HPDE6-E6E7 (cell line): ENCODE data around the gene AKR1B1.
A peak's percentile ranks its signal among the peaks of the same experiment; 100 is the strongest.
"Not testable (repeated sequence)": the region's sequence is repeated elsewhere in the genome, so short reads cannot be mapped to it uniquely, and the experiment has no call there.

Source experiments
- DNase-seq: peaks from one replicate; pipeline ENCODE4 v3.0.0; 2011; ENCODE audit warnings: missing footprints; ENCODE audit errors: extremely low spot score

The AKR1B1 gene

DNA sequence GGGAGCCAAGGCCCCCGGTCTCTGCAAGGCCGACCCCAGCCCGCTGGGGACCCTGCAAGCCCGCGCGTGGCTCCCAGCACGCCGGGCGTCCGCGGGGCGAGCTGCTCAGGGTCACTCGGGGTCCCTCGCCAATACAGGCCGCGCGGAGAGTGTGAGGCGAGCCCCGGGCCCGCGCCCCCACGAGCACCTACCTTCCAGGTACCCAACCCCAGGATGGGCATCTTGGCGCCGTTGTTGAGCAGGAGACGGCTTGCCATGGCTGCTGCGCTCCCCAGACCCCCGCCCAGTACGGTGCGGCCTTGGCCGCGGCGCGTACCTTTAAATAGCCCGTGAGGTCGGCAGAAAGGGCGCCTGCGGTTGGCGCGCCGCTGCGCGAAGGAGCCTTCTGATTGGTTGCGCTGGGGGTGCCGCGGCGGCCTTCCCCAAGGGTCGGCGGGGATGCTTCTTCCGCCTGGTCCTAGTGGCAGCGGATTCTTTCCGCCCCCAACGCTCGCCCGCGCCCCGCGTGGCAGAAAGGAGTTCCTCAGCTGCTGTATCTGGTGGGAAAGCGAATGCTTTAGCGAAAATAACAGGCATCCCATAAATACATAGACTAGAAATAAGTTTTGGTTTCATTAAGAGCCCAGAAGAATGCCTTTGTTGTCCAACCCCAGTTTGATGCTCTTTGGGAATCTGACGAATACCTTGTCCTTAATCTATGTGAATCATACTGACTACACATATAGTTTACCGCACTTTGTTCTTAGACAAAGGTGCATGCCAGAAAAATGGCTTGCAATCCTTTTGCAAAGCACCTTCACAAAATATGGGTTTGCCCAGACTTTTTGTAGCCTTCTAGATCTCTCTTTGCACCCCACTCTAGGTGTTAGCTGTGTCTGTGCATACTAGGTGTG is at the start of gene AKR1B1:
Gene AKR1B1, minus strand, starts transcription at position 295 of the 893 bp plus-strand sequence. Its CDS starts 38 bp downstream, at position 257.
- peak; percentile 87 for DNase-seq

DNA sequence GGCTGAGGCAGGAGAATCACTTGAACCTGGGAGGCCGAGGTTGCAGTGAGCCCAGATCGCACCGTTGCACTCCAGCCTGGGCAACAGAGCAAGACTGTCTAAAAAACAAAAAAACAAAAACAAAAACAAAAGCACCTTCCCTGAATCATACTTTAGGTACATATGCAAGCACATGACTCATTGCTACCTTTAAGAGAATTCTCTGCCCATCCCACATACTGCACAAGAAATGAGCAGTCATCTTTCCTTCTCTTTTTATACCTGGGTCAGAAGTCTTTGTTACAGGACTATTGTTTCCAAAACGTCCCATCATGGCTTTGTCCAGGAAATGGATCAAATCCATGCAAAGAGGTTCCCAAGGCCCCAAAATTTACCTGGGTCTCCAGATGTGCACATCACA is 47.0 kb upstream of the AKR1B1 start:
- DNase-seq = peak; percentile 59

DNA sequence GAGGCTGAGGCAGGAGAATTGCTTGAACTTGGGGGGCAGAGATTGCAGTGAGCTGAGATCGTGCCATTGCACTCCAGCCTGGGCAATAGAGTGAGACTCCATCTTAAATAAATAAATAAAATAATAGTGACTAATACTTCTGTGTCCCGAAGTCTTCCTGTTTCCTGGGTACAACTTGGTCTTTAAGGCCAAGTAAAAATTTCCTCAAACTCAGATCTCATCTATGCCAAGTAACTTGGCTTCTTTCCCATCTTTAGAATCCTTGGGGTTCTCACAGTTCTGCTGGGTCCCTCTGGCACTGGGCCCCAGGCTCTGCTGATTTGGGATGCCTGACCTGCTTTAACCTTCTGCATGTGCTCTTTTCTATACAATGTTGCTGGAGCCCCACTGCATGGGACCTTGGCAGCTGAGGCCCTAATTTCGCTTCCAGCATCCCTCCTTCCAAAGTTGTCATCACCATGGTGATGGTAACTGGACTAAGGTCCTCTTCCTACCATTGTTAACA is 45.8 kb upstream of the AKR1B1 start:
- no peak for DNase-seq

DNA sequence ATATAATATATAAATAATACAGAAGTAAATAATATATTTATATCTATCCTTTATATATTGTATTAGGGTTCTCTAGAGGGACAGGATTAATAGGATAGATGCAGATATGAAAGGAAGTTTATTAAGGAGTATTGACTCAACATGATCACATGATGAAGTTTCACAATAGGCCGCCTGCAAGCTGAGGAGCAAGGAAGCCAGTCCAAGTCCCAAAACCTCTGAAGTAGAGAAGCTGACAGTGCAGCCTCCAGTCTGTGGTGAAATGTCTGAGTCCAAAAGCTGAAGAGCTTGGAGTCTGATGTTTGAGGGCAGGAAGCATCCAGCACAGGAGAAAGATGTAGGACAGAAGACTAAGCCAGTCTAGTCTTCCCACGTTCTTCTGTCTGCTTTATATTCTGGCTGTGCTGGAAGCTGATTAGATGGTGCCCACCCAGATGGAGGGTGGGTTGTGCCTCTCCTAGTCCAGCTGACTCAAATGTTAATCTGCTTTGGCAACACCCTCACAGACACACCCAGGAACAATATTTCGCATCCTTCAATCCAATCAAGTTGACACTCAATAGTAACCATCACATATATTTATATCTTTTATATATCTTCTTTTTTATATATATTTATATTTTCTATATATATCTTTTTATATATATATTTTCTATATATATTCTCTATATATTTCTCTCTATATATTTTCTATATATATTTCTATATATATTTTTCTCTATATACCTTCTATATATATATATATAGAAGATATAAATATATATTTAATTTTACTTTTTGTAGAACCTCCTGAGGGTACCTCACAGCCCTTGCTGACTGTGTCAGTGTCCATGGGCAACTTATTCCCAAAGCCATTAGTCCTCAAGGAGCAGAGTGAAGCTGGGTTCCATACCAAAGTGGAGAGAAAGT is 43.8 kb upstream of the AKR1B1 start:
- DNase-seq = no peak

DNA sequence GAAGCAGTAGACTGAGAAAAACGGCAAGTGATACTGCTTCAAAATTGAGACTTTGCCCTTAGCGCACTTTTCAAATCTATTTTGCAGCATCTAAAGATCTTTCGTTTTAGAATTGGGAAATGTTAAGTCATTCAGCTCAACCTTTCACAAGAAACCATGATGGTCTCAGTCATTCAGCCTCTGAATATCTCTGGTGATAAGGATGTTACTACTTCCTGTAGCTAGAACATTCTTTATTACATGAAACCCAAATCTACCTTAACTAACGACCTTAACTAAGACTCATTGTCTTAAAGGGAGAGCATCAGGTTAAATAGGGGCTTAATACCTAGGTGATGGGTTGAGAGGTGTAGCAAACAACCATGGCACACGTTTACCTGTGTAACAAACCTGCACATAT is 42.1 kb upstream of the AKR1B1 start:
- no peak for DNase-seq

DNA sequence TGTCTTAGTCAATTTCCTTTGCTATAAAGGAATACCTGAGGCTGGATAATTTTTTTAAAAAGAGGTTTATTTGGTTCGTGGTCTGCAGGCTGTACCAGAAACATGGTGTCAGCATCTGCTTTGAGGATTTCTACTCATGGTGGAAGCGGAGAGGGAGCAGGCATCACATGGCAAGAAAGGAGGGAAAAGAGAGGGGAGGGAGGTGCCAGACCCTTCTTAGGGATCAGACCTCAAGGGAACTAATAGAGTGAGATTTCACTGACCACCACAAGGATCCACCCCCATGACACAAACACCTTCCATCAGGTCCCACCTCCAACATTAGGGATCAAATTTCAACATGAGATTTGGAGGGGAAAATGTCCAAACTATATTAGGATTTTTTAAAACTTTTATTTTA is 41.5 kb upstream of the AKR1B1 start:
- DNase-seq = no peak

DNA sequence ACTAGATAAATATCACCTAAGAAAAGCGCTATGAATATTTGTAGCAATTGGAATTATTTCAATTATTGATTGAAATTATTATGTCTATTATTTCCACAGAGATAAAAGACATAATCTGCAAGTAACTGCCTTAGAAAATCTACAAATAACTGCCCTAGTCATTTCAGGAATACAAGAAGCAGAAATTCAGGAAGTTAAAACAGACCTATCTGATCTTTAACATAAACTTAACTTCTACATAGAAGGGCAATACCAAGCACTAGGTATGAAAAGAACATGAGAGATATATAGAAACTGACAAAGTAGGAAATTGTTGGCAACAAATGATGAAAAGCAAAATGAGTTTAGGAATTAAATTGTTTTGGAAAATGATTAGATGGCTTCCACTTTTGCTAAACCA is 36.6 kb upstream of the AKR1B1 start:
- DNase-seq = no peak

DNA sequence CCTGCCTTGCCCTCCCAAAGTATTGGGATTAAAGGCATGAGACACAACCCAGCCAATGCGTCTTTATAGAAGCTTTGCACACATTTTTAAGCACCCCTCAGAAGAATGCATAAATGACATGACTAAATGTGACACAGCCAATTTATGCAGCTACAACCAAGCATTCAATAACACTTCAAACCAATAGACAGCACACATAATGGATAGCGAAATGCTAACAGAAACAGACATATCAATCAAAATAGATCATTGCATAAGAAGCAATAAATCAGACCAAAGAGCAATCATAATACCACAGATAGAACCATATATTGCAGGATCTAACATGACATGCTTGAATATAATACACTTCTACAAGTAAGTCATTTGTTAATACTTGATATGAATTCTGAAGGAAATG is 34.2 kb upstream of the AKR1B1 start:
- no peak for DNase-seq

DNA sequence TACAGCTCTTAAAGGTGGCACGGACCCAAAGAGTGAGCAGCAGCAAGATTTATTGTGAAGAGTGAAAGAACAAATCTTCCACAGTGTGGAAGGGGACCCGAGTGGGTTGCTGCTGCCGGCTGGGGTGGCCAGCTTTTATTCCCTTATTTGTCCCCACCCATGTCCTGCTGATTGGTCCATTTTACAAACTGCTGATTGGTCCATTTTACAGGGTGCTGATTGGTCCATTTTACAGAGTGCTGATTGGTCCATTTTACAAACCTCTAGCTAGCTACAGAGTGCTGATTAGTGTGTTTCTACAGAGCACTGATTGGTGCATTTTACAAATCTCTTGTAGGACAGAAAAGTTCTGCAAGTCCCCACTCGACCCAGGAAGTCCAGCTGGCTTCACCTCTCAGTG is 28.8 kb upstream of the AKR1B1 start:
- DNase-seq = not testable (repeated sequence)

DNA sequence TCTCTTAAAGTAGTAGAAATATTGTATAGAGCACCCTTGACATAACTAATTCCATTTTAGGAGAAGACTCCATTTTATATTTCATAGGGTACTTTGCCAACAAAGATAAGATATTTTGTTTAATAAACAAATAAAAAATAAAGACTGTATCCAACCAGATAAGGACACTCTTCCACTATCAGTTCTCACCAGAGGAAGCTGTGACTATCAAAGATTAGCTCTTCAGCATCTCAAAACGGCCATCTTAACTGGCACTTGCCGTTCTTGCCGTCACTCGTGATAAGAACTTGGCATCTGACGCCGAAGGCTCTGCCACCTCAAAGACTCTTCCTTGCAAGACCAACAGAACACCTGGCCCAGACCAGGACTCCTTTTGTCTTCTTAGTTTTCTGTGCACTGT is 26.3 kb upstream of the AKR1B1 start:
- DNase-seq = no peak

DNA sequence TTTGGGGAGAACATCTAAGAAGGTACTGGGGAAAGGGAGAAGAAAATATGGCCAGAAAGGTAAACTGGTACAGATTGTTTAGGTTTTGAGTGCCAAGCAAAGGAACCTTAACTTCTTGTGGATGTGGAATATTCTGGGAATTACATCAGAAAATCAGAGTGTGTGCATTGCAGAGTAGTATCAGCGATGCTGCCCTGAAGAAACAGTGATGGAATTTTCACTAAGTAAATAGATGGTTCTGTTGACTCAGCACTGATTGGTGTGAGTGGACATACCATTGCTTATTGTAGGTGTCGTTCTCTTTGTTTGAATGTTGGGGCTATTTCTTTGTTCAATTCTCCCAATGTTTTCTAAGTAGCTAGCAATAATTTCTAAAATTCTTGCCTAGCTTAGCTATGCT is 24.4 kb upstream of the AKR1B1 start:
- DNase-seq = no peak

DNA sequence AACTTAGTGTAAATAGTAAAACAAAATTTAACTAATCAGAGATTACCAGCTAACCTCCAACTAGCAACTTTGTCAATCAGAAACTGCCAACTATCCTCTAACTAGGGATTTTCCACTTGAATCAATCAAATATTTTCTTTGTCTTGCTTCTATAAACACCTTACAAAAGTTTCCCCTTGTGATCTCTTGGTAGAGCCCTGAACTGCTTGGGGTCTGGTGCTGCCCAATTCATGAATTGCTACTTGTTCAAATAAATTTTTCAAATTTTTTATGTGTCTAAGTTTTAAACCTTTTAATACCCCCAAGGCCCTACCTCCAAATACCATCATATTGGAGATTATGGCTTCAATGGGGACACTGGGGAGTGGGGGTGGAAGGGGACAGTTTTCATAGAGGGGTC is 24.0 kb upstream of the AKR1B1 start:
- DNase-seq = no peak

DNA sequence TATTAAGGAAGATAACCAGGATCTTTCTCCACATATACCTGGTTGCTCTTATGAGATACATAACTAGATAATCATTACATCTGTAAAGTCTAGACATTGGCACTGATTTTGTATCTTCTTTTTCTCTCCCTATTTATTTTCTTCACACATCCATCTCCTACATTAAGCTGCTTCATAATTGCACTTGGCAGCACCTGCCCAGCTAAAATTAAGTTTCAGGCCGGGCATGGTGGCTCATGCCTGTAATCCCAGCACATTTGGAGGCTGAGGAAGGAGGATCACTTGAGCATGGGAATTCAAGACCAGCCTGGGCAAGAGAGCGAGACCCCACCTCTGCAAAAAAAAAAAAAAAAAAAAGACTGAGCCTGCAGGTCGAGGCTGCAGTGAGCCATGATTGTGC is 22.3 kb upstream of the AKR1B1 start:
- no peak for DNase-seq

DNA sequence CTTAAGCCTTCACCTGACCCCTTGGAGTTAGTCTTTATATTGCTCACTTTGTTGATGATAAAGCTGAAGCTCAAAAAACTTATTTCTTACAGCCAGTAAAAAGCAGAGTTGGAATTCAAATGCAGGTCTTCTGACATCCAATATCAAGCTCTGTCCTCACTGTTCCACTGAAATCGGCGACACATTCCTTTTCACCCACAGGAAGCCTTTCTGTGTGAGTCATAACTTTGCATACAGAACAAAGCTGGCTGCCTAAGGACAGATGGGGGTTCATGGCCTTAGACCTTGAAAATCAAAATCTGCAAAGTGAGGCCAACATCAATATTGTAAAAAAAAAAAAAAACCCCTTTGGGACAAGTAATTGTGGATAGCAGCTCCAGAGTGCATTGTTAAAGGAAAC is 21.8 kb upstream of the AKR1B1 start:
- no peak for DNase-seq

DNA sequence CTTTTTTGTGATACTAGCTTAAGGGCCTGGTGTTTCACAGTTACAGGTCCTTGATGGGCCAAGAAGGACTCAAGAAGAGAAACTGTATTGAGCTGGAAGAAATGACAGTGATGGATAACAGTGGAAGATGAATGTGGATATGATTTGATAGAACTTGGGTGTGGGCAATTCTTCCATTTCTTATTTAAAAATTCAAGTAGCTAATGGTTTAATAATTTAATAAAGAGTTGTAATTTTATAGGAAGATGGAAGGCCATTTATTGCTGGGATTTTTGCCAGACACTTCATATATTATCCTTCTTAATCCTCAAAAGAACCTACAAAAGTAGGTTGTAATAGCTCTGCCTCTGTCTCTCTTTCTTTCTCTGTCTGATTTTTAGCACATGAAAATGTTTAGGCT is 21.3 kb upstream of the AKR1B1 start:
- DNase-seq = no peak

DNA sequence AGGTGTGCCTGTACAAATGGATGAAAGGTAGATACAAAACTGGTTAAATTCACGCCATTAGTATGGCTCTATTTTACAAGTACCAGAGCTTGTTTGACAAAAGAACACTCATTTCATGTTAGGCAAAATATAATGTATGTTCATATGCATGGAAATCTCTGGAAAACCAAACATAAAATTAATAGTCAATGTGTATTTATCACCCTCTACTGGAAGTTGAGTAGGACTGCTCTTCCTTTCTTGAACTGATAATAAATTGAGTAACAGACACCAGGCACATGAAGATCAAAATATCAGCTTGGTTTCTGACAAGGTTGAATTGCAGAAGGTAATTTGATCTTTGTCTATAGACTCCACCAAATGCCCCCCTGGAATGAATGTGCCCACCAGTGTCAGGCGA is 19.8 kb upstream of the AKR1B1 start:
- no peak for DNase-seq

DNA sequence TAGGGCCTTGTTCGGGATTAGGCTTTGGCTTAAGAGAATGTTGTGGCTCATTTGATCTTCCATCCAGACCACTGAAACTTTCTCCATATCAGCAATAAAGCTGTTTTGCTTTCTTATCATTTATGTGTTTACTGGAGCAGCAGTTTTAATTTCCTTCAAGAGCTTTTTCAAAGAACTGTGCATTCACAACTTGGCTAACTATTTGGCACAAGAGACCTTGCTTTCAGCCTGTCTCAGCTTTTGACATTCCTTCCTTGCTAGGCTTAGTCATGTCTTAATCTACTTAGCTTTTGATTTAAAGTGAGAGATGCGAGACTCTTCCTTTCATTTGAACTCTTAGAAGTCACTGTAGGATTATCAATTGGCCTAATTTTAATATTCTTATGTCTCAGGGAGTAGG is 19.1 kb upstream of the AKR1B1 start:
- DNase-seq = no peak

DNA sequence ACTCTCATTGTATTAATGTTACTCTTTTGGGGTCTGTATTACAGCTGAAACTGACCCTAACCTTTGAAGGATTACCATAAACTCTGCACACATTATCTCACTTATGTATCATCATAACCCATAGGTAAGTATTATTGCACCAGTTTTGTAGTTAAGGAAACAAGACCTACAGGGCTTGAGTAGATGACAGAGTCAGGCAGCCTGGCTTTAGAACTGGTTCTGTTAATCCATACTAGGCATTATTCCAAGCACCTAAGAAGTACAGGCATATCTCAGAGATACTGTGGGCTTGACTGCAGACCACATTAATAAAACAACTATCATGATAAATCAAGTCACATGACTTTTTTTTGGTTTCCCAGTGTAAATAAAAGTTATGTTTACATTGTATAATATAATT is 17.1 kb upstream of the AKR1B1 start:
- DNase-seq = no peak

DNA sequence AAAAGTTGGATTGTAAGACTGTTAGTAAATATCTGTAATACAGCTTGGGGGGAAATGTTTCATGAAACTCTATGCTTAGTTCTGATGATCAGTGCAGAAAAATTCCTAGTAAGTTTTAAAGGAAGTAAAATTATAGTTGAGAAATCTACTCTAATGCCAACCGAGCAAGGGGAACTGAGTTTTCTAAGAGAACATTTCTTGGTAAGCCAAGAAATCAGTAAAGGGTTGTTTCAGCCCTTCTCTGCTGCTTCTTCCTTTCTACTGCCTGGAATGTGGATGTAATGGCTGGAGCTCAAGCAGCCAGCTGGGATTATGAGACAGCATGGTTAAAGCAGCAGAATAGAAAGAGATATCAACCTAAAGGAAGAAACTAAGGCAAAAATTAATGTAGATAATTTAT is 15.9 kb upstream of the AKR1B1 start:
- DNase-seq = no peak

DNA sequence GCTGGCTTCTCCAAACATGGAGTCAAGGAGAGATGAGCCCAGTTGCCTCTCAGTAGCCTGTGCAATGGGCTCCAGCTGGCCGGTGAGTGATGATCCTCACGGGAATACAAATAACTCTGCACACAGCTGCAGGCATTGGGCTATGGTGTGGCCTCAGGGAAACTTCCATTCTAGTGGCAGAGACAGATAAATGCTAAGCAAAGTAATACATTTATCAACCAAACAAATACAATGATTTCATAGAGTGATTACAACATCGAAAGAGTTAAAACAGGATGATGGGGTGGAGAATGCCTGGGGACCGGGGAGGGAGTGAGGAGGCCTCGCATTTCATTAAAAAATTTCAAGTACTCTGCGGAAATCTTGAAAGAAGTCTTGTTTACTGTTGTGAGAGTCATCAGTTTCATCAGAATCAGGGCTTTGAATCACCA is 15.0 kb upstream of the AKR1B1 start:
- peak; percentile 28 for DNase-seq

DNA sequence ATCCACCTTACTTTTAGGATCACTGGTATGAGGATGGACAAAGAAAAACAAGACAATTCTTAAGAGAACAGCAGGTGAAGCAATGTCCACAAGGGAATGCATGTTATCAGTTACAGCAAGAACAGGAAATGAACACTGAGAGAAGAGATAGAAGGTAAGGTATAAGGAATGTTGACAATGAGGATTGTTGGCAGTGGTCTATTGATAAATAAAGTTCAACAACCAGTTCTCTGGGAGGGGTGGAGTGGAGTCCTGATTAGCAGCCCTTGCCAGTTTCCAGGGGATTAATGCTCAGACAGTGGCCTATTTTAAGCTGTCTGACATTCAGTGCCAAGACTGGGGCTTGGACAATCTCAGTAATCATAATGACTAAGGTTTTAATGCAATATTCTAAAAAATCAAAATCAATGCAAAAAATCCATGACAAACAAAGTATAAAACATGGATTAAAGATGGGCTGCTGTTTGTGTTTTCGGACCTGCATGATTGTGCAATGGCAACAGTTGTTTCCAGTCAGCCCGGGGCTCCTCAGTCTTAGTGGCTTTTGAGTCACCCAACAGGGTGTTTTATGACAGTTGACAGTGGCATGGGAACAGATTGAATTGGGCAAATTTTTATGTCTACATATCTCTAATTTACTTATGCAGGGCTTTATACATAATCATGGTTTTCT is 13.8 kb upstream of the AKR1B1 start:
- no peak for DNase-seq

DNA sequence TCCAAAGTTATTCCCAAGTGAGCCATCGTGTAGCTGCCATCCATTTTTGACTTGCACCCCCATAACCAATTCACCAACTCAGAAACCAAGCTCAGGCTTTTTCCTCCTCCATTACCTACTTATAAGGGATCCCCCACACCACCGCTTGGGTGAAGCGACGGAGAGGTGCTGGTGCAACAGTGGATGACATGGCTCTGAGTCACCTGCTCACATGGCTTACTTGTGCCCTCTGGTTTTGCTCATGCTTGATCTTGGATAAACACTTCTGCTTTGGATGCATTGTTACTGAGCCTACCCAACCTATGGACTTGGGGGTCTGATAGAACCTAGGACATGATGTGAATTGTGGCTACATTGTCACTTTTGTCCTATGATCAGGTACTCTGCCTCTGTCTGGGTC is 12.0 kb upstream of the AKR1B1 start:
- peak; percentile 86 for DNase-seq
